ENCODE results near the gene COX7B.

Gene COX7B

DNA sequence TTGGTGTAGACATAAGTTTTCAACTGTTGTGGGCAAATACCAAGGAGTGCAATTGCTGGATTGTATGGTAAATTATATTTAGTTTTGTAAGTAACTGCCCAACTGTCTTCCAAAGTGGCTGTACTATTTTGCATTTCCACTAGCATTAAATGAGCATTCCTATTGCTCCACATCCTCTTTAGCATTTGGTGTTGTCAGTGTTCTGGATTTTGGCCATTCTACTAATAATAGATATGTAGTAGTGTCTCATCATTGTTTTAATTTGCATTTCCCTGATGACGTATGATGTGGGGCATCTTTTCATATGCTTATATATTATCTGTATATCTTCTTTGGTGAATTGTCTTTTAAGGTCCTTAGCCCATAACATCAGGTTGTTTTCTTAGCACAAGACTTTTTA lies 52.9 kb downstream of the COX7B start:
- TF ChIP-seq, protein P1, sequence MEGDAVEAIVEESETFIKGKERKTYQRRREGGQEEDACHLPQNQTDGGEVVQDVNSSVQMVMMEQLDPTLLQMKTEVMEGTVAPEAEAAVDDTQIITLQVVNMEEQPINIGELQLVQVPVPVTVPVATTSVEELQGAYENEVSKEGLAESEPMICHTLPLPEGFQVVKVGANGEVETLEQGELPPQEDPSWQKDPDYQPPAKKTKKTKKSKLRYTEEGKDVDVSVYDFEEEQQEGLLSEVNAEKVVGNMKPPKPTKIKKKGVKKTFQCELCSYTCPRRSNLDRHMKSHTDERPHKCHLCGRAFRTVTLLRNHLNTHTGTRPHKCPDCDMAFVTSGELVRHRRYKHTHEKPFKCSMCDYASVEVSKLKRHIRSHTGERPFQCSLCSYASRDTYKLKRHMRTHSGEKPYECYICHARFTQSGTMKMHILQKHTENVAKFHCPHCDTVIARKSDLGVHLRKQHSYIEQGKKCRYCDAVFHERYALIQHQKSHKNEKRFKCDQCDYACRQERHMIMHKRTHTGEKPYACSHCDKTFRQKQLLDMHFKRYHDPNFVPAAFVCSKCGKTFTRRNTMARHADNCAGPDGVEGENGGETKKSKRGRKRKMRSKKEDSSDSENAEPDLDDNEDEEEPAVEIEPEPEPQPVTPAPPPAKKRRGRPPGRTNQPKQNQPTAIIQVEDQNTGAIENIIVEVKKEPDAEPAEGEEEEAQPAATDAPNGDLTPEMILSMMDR (IDR thresholded peaks at IDR 0.05; ENCODE audit: low read depth, low read length, missing control alignments) = no peak
- in situ Hi-C loops (cut with HindIII; ENCODE audit: low pct_ligation_motif_present, low sequenced_read_pairs) = no loop called here
- Histone ChIP-seq H3K36me3 (replicated peaks) (no peaks in the 10 kb centered on the region), H3K27me3 (replicated peaks) (no peaks in the 10 kb centered on the region), H3K4me3 (ENCODE audit: low read depth, low read length) (no peak overlapping the region), H3K27ac (no peak overlapping the region)
- no peak for DNase-seq

DNA sequence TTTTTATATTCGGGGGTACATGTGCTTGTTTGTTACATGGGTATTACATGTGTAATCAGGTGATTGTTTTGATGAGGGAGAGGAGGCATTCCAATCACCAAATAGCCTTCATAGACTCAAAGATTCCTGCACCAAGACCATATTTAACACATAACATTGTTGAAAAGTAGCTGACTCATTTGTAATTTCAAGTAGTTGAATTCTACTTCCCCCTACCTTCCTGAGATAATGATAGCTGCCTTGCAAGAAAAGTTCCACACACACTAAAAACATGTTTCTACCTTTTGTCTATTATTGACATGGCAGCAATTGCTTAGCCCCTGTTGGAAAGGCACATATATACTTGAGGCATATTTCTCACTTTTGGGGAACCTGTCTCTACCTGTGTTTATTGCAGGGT lies 54.0 kb downstream of the COX7B start:
- TF ChIP-seq, protein P1 (IDR thresholded peaks at IDR 0.05; ENCODE audit: low read depth, low read length, missing control alignments) = no peak
- Histone ChIP-seq H3K36me3 (replicated peaks) (no peaks in the 10 kb centered on the region), H3K27me3 (replicated peaks) (no peaks in the 10 kb centered on the region), H3K27ac (peak overlapping the region; percentile 55), H3K4me3 (ENCODE audit: low read depth, low read length) (no peak overlapping the region)
- DNase-seq = no peak
- in situ Hi-C loops (cut with HindIII; ENCODE audit: low pct_ligation_motif_present, low sequenced_read_pairs) = no loop called here

DNA sequence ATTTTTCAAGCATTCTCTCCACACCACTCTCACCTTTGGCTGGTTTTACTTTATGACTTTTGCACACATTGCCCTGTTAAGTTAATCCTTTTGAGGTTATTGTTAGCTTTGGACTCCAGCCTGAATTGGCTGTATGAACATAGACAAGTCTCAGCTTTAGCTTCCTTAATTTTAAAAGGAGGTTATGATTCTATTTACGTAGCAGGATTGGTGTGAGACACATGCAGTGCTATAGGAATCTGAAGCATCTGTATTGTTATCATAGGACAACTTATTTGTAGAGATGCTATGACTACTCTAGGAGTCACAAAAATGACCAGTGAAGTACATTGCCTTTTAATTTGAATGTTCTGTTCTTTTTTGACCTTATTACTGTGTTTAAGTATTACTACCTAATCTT lies 54.4 kb downstream of the COX7B start:
- peak overlapping the region; percentile 55 for H3K27ac ChIP-seq
- in situ Hi-C loops (cut with HindIII; ENCODE audit: low pct_ligation_motif_present, low sequenced_read_pairs) = no loop called here
- H3K4me3 ChIP-seq (ENCODE audit: low read depth, low read length) = no peak overlapping the region
- no peaks in the 10 kb centered on the region for H3K36me3 ChIP-seq (replicated peaks)
- H3K27me3 ChIP-seq (replicated peaks) = no peaks in the 10 kb centered on the region
- DNase-seq = peak; percentile 16
- TF ChIP-seq, protein P1 (IDR thresholded peaks at IDR 0.05; ENCODE audit: low read depth, low read length, missing control alignments) = no peak

Data from brain microvascular endothelial cell (primary cell).